WI38 (cell line): ENCODE results near the gene CTNND1.

Experiments used
- H3K4me3 ChIP-seq: 2 replicates; pipeline ENCODE4 v1.5.1; 2011; ENCODE audit warnings: low read depth, mild to moderate bottlenecking, control low read depth, low read length
- CTCF ChIP-seq: IDR thresholded peaks from 2 replicates; pipeline ENCODE4 v1.5.1; 2012; ENCODE audit warnings: low read depth, mild to moderate bottlenecking, control low read depth, low read length

The CTNND1 gene

GRCh38 chr11:57763568-57763967 is 2.0 kb downstream of the CTNND1 start:
- peak overlapping the region; percentile 89 for H3K4me3 ChIP-seq
- peak; percentile 36 for TF ChIP-seq CTCF

DNA sequence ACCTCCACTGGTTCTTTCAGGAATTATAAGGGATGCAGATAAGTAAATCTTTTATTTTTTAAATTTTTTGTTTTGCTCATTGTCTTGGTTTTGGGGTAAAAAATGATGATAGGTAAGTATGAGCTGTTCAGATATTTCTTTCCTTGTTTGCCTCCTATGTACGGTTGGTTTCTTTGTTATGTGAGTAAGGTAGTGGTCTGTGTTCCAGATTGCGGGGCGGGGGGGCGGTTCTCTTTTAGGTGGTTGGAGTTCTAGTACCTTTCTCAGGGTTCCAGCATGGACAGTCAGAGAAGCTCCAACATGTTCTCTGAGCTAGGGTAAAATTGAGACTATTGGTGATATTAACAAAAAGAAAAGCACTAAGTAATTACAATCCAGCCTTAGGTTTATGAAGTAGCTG is 2.4 kb downstream of the CTNND1 start:
- TF ChIP-seq CTCF, result no peak
- peak overlapping the region; percentile 89 for H3K4me3 ChIP-seq

DNA sequence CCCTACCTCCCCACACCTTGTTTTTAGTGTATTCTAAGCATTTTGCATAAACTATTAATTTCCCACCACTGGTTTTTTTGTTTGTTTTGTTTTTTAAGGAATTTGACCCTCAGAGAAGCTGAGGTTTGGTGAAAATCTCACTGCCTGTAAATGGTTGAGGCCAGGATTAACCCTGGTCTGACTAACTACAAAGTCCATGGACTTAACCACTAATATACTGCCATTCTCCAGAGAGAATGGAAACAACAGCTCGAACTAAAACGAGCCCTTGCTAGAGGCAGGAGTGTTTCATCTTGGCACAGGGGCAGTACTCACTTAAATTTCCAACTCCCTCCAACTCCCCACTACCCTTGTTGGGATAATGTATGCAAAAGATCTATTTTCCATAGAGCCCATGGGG is 3.0 kb downstream of the CTNND1 start:
- peak overlapping the region; percentile 89 for H3K4me3 ChIP-seq
- TF ChIP-seq CTCF, result no peak

DNA sequence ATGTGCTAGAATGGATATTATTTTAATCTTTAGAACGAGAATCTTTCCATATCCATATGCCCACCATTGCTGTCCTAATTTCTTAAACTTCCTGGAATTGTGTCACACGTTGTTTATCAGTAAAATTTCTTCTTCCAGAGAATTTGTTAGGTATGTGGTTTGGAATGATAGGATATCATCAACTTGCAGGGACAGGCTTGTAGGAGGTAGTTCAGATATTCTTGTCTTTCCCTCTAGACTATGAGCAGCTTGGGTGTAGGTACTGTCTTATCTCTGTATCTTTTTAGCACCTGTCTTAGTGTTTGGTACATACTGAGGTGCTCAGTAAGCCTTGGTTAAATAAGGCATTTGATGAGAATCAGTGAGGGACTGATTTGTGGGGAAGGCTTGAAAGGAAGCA is 3.4 kb downstream of the CTNND1 start:
- H3K4me3 ChIP-seq, result peak overlapping the region; percentile 89
- no peak for TF ChIP-seq CTCF

- no peak overlapping the region for H3K4me3 ChIP-seq
- TF ChIP-seq CTCF, result no peak
Measured at GRCh38 chr11:57770793-57771192, 9.2 kb downstream of the CTNND1 start.

- TF ChIP-seq CTCF, result no peak
- H3K4me3 ChIP-seq, result no peak overlapping the region
Measured at GRCh38 chr11:57771365-57771764, 9.8 kb downstream of the CTNND1 start.

- no peak for TF ChIP-seq CTCF
- no peak overlapping the region for H3K4me3 ChIP-seq
Measured at GRCh38 chr11:57772562-57772961, 11.0 kb downstream of the CTNND1 start.
